HG03520 (cell line): Measurements from ENCODE around the gene IFITM1.
"Not testable (repeated sequence)": the region's sequence is repeated elsewhere in the genome, so short reads cannot be mapped to it uniquely, and the experiment has no call there.

Experiments used
- ATAC-seq: cut with Tn5 transposase; IDR thresholded peaks from one replicate; pipeline ENCODE4 v1.9.1; 2021; ENCODE audit warnings: mild to moderate bottlenecking, moderate library complexity; ENCODE audit not compliant: unreplicated experiment

IFITM1 gene

GRCh38 chr11:293852-294661 is 19.8 kb upstream of the IFITM1 start:
- no peak for ATAC-seq

GRCh38 chr11:294780-295179 is 19.1 kb upstream of the IFITM1 start:
- no peak for ATAC-seq

DNA sequence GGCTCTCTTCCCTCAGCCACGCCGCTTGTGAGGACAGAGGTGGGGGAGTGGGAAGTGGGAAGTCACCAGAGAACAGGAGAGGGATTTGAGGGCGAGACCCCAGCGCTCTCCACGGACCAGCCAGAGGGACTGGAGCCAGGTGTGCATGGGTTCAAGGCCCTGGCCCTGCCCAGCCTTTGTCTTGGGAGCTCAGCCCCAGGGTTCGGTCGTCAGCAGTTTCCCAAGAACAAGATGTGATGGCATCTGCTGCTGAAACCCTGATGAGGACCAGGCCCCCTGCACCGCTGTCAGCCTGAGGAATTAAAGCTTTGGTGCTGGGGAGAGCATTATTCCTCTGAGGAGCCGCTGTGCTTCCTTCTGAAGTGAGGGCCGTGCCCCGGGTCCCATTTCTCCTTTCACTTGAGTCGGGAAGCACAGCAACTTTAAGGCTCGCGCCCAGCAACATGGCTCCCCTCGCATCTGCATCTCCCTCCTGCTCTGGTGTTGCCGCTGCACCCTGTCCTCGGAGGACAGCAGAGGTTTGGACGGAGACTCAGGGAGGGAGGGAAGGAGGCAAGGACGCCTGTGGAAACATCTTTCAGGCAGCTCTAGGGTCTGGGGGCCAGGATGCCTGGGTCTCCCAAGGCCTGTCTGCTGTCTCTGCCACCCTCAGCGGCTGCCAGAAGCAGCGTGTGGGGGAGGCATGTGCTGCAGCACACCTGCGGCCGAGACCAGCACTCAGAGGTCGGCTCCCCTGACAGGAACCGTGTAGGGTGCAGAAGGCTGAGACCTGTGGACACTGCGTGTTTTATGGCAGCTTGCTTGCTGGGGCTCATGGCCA is 18.3 kb upstream of the IFITM1 start:
- ATAC-seq, result no peak

- ATAC-seq, result no peak
These were observed 17.4 kb upstream of the IFITM1 start for GRCh38 chr11:296171-297050.

GRCh38 chr11:297051-297585 is 16.7 kb upstream of the IFITM1 start:
- no peak for ATAC-seq

DNA sequence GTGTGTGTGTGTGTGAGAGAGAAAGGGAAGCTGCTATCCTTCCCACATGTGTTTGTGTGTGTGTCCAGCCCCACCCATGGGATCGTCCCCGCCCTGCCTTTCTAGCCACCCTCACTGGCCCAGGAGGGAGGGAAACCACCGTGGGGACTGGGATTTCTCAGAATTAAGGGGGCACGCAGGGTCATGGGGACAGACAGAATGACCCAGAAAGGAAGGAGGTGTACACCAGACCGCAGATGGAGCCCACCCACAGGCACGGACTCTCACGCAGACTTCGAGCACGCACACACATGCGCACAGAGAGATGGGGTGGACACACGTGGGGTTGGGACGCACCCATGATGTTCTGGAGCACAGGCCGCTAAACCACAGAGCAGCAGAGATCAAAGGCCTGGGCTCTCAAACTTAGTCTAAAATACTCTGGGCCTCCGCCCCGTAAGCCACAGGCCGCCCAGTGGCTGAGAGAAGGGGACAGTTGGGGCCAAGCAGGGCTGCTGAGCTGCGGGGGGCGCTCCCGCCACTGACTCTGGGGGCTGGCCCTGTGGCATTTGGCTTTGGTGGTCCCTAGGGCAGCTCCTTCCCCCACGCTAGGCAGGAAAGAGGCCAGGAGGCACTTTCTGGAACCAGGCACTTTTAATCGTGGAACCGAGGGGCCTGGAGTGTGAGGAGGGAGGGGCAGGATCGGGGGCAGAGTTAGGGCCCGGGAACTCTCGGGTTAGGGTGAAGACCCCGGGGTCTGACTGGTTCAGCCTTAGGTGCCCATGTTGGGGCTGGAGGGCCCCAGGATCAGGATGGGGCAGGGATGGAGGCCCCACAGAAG is 16.0 kb upstream of the IFITM1 start:
- ATAC-seq, result no peak

- no peak for ATAC-seq
These were observed 15.3 kb upstream of the IFITM1 start for GRCh38 chr11:298406-299065.

DNA sequence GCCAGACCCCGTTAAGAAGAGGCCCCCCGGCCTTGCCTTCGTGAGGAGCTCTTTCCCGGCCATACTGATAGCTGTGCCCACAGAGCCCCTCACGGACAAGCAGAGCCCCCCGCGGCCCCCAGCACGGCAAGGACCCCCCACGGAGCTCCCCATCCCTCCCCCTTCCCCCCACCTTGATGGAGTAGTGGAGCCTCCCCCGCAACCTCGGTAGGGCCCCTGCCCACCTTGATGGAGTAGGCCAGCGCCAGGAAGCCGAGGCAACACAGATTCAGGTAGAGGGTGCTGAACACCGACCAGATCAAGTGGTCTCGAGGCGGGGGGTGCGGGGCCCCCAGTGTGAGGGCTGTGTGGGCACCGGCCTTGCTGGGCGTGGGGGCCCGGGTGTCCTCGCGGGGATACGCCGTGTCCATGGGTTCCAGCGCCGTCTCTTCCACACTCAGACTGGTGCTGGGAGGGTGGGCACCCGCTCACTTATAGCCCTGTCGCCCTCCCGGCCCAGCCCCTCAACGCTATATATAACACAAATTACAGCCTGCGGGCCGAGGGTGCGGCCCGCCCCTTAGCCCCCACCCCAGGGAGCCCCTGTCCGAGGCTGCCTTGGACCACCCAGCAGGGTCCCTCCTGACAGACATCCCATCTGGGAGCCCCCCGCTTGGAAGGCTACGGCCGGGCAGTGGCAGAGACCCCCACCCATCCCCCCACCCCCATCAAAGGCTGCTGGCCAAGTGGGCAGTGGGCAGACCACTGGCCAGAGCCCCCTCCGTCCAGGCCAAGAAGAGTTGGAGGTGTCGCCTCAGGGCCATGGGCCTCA is 14.6 kb upstream of the IFITM1 start, which contains the start of gene IFITM5:
TSS of gene IFITM5 (minus strand) at position 446 of the 811 bp plus-strand sequence. CDS start at position 410, 36 bp downstream.
- no peak for ATAC-seq

GRCh38 chr11:299951-300735 is 13.7 kb upstream of the IFITM1 start:
- ATAC-seq, result no peak

- no peak for ATAC-seq
These were observed 10.5 kb upstream of the IFITM1 start for GRCh38 chr11:303363-303762.

DNA sequence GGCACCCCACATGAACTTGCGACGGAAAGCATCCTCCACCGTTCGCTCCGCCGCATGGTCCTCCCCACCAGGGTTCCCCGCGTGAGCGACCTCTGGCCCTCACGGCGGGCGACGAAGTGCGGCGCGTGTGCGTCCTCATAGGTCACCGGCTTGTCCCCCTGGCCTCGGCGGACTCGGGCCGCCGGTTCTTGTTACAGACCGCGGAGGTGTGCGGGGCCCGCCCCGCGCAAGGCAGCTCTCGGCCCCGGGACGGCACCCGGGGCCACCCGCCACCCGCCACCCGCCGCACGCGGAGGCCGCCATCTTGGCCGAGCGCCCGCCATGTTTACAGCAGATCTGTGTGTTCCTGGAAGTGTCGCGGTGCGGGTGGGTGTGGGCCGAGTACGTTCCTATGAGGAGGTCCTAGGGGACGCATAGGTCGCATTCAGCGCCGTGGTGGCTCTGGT is 9.8 kb upstream of the IFITM1 start:
- ATAC-seq, result no peak

DNA sequence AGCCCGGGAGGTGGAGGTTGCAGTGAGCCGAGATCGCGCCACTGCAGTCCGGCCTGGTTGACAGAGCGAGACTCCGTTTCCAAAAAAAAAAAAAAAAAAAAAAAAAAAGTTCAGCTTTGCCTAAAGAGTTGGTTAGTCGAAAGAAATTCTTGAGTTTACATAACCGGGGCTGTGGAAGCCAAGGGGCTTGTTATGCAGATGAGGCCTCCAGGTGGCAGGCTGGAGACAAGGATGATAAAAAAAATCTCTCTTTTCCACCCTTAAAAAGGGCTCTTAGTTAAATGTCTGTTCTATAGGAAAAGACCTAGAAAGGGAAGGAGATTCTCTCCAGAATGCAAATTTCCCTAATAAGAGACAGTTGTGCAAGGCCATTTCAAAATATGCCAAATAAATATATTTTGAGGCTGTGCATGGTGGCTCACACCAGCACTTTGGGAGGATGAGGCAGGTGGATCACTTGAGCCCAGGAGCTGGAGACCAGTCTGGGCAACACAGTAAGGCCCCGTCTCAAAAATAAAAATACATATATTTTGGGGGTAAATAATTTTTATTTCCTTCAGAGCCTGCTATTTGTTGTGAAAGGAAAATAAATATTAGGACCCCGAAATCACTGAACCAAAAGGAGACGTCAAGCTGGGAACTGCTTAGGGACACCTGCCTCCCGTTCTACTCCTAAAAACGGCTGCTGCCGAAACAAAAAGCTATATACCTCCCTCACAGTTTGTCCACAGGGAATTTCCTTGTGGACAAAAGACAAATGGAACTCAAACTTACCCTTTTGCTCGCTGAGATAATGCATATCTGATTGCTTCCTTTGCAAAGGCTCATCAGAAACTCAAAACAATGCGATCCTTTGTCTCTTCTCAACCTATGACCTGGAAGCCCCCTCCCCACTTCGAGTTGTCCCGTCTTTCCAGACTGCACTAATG is 8.7 kb upstream of the IFITM1 start:
- ATAC-seq, result no peak

DNA sequence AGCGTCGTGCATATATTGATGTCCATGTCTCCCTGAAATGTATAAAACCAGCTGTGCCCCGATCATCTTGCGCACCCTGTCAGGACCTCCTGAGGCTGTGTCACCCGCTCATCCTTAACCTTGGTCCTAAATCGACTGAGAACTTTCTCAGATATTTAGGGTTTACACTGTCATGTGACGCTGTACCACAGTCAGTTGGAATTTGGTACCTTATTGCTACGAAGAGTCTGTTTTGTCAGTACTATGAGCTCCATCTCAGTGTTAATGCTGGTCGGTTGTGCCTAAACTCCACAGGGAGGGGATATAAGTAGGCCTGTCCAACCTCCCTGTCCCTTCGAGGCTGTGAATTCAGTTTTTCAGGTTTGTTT is 8.0 kb upstream of the IFITM1 start:
- no peak for ATAC-seq

- no peak for ATAC-seq
These were observed 7.0 kb upstream of the IFITM1 start for GRCh38 chr11:306645-307371.

DNA sequence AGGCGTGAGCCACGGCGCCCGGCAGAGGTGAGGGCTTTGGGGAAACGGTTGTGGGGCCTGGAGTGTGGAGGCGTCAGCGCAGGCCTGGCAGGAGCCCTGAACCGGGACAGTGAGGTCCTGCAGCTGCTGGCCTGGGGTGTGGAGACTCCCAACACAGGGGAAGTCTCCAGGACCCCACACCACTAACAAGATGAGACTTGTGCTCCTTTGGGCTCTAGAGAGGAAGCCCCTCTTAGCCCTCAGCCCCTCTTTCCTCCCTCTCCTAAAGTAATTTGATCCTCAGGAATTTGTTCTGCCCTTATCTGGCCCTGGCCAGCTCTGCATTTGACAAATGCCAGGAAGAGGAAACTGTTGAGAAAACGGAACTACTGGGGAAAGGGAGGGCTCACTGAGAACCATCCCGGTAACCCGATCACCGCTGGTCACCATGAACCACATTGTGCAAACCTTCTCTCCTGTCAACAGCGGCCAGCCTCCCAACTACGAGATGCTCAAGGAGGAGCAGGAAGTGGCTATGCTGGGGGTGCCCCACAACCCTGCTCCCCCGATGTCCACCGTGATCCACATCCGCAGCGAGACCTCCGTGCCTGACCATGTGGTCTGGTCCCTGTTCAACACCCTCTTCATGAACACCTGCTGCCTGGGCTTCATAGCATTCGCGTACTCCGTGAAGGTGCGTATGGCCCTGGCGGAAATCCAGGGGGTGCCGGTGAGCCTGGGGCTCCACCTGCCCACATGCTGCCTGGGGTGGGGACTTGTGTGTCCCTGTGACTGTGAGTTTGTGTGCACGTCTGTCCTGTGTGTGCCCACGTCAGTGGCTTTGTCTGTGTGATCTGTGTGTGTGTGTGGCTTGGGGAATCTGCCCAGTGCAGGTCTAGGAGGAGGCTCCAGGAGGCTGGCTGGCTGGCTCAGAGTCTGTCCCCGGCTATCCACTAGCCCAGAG is 5.8 kb upstream of the IFITM1 start, which contains the start of gene IFITM2:
TSS of gene IFITM2 (plus strand) at position 51 of the 943 bp plus-strand sequence. CDS start at position 428, 377 bp downstream.
- not testable (repeated sequence) for ATAC-seq
